Trophoblast cell (in vitro differentiated cells and primary cell): ENCODE results near the gene LMTK2.

Source experiments
- DNase-seq, 2 donors: peaks; one replicate each; pipeline ENCODE4 v3.0.0-alpha.2; 2016
- H2AFZ ChIP-seq: 2 replicates; pipeline ENCODE4 v1.6.1; 2013; ENCODE audit warnings: low read length, moderate library complexity, mild to moderate bottlenecking; ENCODE audit not compliant: insufficient read depth, poor library complexity
- H2AK5ac ChIP-seq: 2 replicates; pipeline ENCODE4 v1.6.1; 2013; ENCODE audit warnings: mild to moderate bottlenecking, low read length
- H2BK120ac ChIP-seq: 2 replicates; pipeline ENCODE4 v1.6.1; 2013; ENCODE audit warnings: low read length, mild to moderate bottlenecking, moderate library complexity; ENCODE audit not compliant: insufficient read depth, poor library complexity
- H2BK12ac ChIP-seq: 2 replicates; pipeline ENCODE4 v1.6.1; 2013; ENCODE audit warnings: mild to moderate bottlenecking, low read length, moderate library complexity
- H2BK5ac ChIP-seq: 2 replicates; pipeline ENCODE4 v1.6.1; 2013; ENCODE audit warnings: low read length, low read depth, moderate library complexity, mild to moderate bottlenecking; ENCODE audit not compliant: poor library complexity
- H3K14ac ChIP-seq: 2 replicates; pipeline ENCODE4 v1.6.1; 2013; ENCODE audit warnings: mild to moderate bottlenecking, low read length
- H3K18ac ChIP-seq: 2 replicates; pipeline ENCODE4 v1.6.1; 2013; ENCODE audit warnings: mild to moderate bottlenecking, low read length
- H3K23ac ChIP-seq: 2 replicates; pipeline ENCODE4 v1.6.1; 2013; ENCODE audit warnings: low read length
- H3K27ac ChIP-seq: 2 replicates; pipeline ENCODE4 v1.5.1; 2013; ENCODE audit warnings: low read depth, mild to moderate bottlenecking, inconsistent platforms, low read length, moderate library complexity
- H3K27me3 ChIP-seq: 2 replicates; pipeline ENCODE4 v1.6.1; 2013; ENCODE audit warnings: inconsistent platforms, mild to moderate bottlenecking, low read length, moderate library complexity; ENCODE audit not compliant: insufficient read depth
- H3K36me3 ChIP-seq, 2 experiments: 1 replicate in 1 of 2; 2 replicates in 1 of 2; pipeline ENCODE4 v1.6.1; 2013; ENCODE audit warnings: low read length in 2 of 2, mild to moderate bottlenecking in 2 of 2, moderate library complexity in 1 of 2; ENCODE audit not compliant: insufficient read depth in 2 of 2, control insufficient read depth in 1 of 2
- H3K4ac ChIP-seq: 2 replicates; pipeline ENCODE4 v1.6.1; 2013; ENCODE audit warnings: low read depth, mild to moderate bottlenecking, low read length, moderate library complexity
- H3K4me1 ChIP-seq, 2 experiments: 1 replicate in 1 of 2; 2 replicates in 1 of 2; pipeline ENCODE4 v1.6.1; 2013; ENCODE audit warnings: low read length in 2 of 2, mild to moderate bottlenecking in 2 of 2, moderate library complexity in 1 of 2; ENCODE audit not compliant: insufficient read depth in 2 of 2, control insufficient read depth in 1 of 2
- H3K4me2 ChIP-seq: 2 replicates; pipeline ENCODE4 v1.6.1; 2013; ENCODE audit warnings: inconsistent platforms, mild to moderate bottlenecking, low read length, moderate library complexity
- H3K4me3 ChIP-seq: 2 replicates; pipeline ENCODE4 v1.5.1; 2013; ENCODE audit warnings: mild to moderate bottlenecking, low read depth, low read length, inconsistent platforms
- H3K79me1 ChIP-seq: one replicate; pipeline ENCODE4 v1.6.1; 2013; ENCODE audit warnings: low read length
- H3K79me2 ChIP-seq: 2 replicates; pipeline ENCODE4 v1.6.1; 2013; ENCODE audit warnings: low read length, mild to moderate bottlenecking; ENCODE audit not compliant: control insufficient read depth, insufficient read depth, poor library complexity
- H3K9ac ChIP-seq: 2 replicates; pipeline ENCODE4 v1.6.1; 2013; ENCODE audit warnings: mild to moderate bottlenecking, low read length
- H3K9me3 ChIP-seq: 2 replicates; pipeline ENCODE4 v1.6.1; 2013; ENCODE audit warnings: low read depth, mild to moderate bottlenecking, control low read depth, inconsistent platforms, low read length; ENCODE audit not compliant: insufficient read depth
- H4K12ac ChIP-seq: 2 replicates; pipeline ENCODE4 v1.6.1; 2013; ENCODE audit warnings: low read depth, mild to moderate bottlenecking, low read length, moderate library complexity
- H4K8ac ChIP-seq: 2 replicates; pipeline ENCODE4 v1.6.1; 2013; ENCODE audit warnings: low read depth, mild to moderate bottlenecking, low read length, moderate library complexity
- H4K91ac ChIP-seq: one replicate; pipeline ENCODE4 v1.6.1; 2013; ENCODE audit warnings: low read depth, mild to moderate bottlenecking, low read length, moderate library complexity
- WGBS: extraction: QIAGEN DNeasy Blood & Tissue Kit; methylation state at CpG from one replicate; pipeline ENCODE4 v1.1.7; 2013; ENCODE audit warnings: missing lambda C conversion rate; ENCODE audit not compliant: insufficient read length, insufficient coverage; ENCODE audit errors: extremely low coverage; 5-methylcytosine and 5-hydroxymethylcytosine counted together

LMTK2 gene

DNA sequence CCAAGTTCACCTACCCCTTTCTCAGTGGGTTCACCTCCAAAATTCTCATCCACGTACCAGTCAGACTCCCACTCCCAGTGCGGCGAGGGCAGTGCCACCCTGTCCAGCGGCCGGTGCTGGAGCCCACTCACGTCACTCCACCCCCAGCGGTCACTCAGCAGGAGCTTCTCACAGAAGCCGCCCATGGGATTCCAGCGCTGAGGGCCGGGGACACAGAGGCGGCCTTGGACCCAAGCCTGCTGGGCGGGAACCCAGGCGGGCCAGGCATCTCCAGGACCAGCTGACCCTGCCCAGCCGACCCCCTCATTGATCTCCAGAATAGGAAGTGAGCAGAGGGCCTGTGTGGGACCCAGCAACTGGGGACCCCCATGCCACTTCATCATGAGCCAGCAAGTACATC lies 138.2 kb downstream of the LMTK2 start:
- no peak overlapping the region for H3K27ac ChIP-seq
- H3K79me2 ChIP-seq, result no peaks in the 10 kb centered on the region
- no peak overlapping the region for H2AFZ ChIP-seq
- no peak overlapping the region for H3K14ac ChIP-seq
- H2BK120ac ChIP-seq, result no peak overlapping the region
- H3K9me3 ChIP-seq, result no peaks in the 10 kb centered on the region
- no peak overlapping the region for H2BK12ac ChIP-seq
- H3K23ac ChIP-seq, result no peak overlapping the region
- no peak overlapping the region for H4K91ac ChIP-seq
- DNase-seq, result no peak
- H2BK5ac ChIP-seq, result no peak overlapping the region
- no CpG with 5 or more reads among the region's 14 CpGs for WGBS
- no peak overlapping the region for H3K4ac ChIP-seq
- no peak overlapping the region for H3K4me2 ChIP-seq
- no peaks in the 10 kb centered on the region for H3K79me1 ChIP-seq
- H3K27me3 ChIP-seq, result no peaks in the 10 kb centered on the region
- H4K12ac ChIP-seq, result no peak overlapping the region
- no peak overlapping the region for H3K9ac ChIP-seq
- no peak overlapping the region for H3K18ac ChIP-seq
- H3K36me3 ChIP-seq, result peaks cover 5 to 10% of the 10 kb centered on the region in 2 experiments
- H3K4me3 ChIP-seq, result no peak overlapping the region
- no peak overlapping the region for H2AK5ac ChIP-seq
- no peak overlapping the region for H4K8ac ChIP-seq
- H3K4me1 ChIP-seq, result no peaks in the 10 kb centered on the region

- no peak overlapping the region for H2BK12ac ChIP-seq
- no peak overlapping the region for H3K27ac ChIP-seq
- H3K23ac ChIP-seq, result no peak overlapping the region
- peaks cover 6% of the 10 kb centered on the region for H3K79me1 ChIP-seq
- peaks cover 6% of the 10 kb centered on the region for H3K79me2 ChIP-seq
- WGBS, result no CpG with 5 or more reads among the region's 12 CpGs
- DNase-seq, result peak; percentile 97 to 98
- no peak overlapping the region for H2AK5ac ChIP-seq
- peaks cover 0 to 7% of the 10 kb centered on the region in 2 experiments for H3K36me3 ChIP-seq
- H3K18ac ChIP-seq, result no peak overlapping the region
- H2BK5ac ChIP-seq, result no peak overlapping the region
- no peak overlapping the region for H3K9ac ChIP-seq
- no peaks in the 10 kb centered on the region for H3K9me3 ChIP-seq
- H3K4me1 ChIP-seq, result peaks cover 3 to 9% of the 10 kb centered on the region in 2 experiments
- no peak overlapping the region for H2AFZ ChIP-seq
- no peaks in the 10 kb centered on the region for H3K27me3 ChIP-seq
- no peak overlapping the region for H4K8ac ChIP-seq
- no peak overlapping the region for H3K4ac ChIP-seq
- H2BK120ac ChIP-seq, result no peak overlapping the region
- H3K4me2 ChIP-seq, result no peak overlapping the region
- H4K91ac ChIP-seq, result no peak overlapping the region
- no peak overlapping the region for H4K12ac ChIP-seq
- H3K4me3 ChIP-seq, result no peak overlapping the region
- H3K14ac ChIP-seq, result no peak overlapping the region
Observed at GRCh38 chr7:98248156-98248555, 141.5 kb downstream of the LMTK2 start.

GRCh38 chr7:98249106-98249505 lies 142.4 kb downstream of the LMTK2 start:
- Histone ChIP-seq H3K79me1 (peaks cover 6% of the 10 kb centered on the region), H3K23ac (no peak overlapping the region), H3K36me3 (peaks cover 0 to 3% of the 10 kb centered on the region in 2 experiments), H3K27ac (no peak overlapping the region), H3K79me2 (peaks cover 6% of the 10 kb centered on the region), H3K14ac (no peak overlapping the region), H3K4me1 (peaks cover 3 to 9% of the 10 kb centered on the region in 2 experiments), H3K18ac (no peak overlapping the region), H2BK120ac (no peak overlapping the region), H2AFZ (no peak overlapping the region), H3K4me2 (no peak overlapping the region), H2BK12ac (no peak overlapping the region), H4K91ac (no peak overlapping the region), H2AK5ac (peak overlapping the region; percentile 55), H3K4me3 (no peak overlapping the region), H2BK5ac (no peak overlapping the region), H3K27me3 (no peaks in the 10 kb centered on the region), H4K12ac (no peak overlapping the region), H3K4ac (no peak overlapping the region), H3K9me3 (no peaks in the 10 kb centered on the region), H4K8ac (peak overlapping the region; percentile 61), H3K9ac (no peak overlapping the region)
- no CpG with 5 or more reads among the region's 6 CpGs for WGBS
- DNase-seq, result peak; percentile 9 to 41

DNA sequence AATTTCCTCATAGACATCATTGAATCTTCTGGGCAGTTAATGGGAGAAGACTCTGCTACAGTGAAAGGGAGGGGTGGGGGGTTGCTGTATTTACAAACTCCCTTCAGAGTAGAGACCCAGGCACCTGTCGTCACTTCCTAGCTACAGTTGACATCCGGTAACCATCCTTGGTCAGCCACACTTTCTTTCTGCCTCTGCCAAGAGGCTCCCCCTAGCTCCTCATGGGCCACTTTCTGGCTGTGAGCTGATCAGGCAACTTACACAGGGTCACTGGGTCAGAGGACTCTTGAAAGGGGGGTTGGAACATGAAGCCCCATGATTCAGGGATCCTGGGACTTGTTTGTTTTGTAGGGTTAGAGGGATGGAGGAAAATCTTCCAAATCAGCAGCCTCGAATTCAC lies 144.1 kb downstream of the LMTK2 start:
- DNase-seq, result peak in 1 of 2 donors; percentile 10

More for the DNA sequence above, 144.1 kb downstream of the LMTK2 start:
- no peak overlapping the region for H3K4me3 ChIP-seq
- no peak overlapping the region for H2AK5ac ChIP-seq
- H4K12ac ChIP-seq, result no peak overlapping the region
- peaks cover 3 to 9% of the 10 kb centered on the region in 2 experiments for H3K4me1 ChIP-seq
- peak overlapping the region; percentile 87 for H3K4me2 ChIP-seq
- no peaks in the 10 kb centered on the region for H3K27me3 ChIP-seq
- H4K91ac ChIP-seq, result no peak overlapping the region
- H3K36me3 ChIP-seq, result no peaks in the 10 kb centered on the region
- H2BK5ac ChIP-seq, result no peak overlapping the region
- no peak overlapping the region for H2BK12ac ChIP-seq
- peaks cover 6% of the 10 kb centered on the region for H3K79me2 ChIP-seq
- no peak overlapping the region for H3K27ac ChIP-seq
- H3K18ac ChIP-seq, result no peak overlapping the region
- no peak overlapping the region for H2BK120ac ChIP-seq
- no CpG with 5 or more reads among the region's 3 CpGs for WGBS
- no peak overlapping the region for H3K23ac ChIP-seq
- H4K8ac ChIP-seq, result no peak overlapping the region
- H3K79me1 ChIP-seq, result peaks cover 6% of the 10 kb centered on the region
- no peak overlapping the region for H3K9ac ChIP-seq
- H3K14ac ChIP-seq, result no peak overlapping the region
- H3K9me3 ChIP-seq, result no peaks in the 10 kb centered on the region
- H2AFZ ChIP-seq, result no peak overlapping the region
- H3K4ac ChIP-seq, result no peak overlapping the region
